Right lobe of liver (tissue), 6 donors: Measurements from ENCODE around the gene MACC1. TPM values are rescaled to one million over a fixed set of nuclear protein-coding genes. Genes with fewer than 3 reads are reported as not detected.

ENCODE experiments used
- ATAC-seq, 4 donors: fragments of 200-7000 bp; cut with Tn5 transposase; one replicate each; pipeline ENCODE4 v1.9.1; 2020; ENCODE audit warnings: mild to moderate bottlenecking in 4 of 4, moderate library complexity in 4 of 4
- DNase-seq, 3 donors: peaks; one replicate each; pipeline ENCODE4 v3.0.0-alpha.2; 2020
- H3K27ac ChIP-seq, 3 donors: fragments of 200-600 bp; one replicate each; pipeline ENCODE4 v1.8.0; 2022
- H3K27me3 ChIP-seq, 2 donors: fragments of 200-600 bp; one replicate each; pipeline ENCODE4 v1.8.0; 2022
- H3K36me3 ChIP-seq, 4 donors: fragments of 200-600 bp; sonication (generic) in 1 of 4; one replicate each; pipeline versions ENCODE4 v1.5.1 to v1.8.0; 2017 to 2022; ENCODE audit warnings: control low read depth in 1 of 4
- H3K4me1 ChIP-seq, 4 donors: fragments of 200-600 bp; sonication (generic) in 1 of 4; one replicate each; pipeline versions ENCODE4 v1.5.1 to v1.8.0; 2017 to 2022; ENCODE audit warnings: control low read depth in 1 of 4
- H3K4me3 ChIP-seq, 3 donors: fragments of 200-600 bp; one replicate each; pipeline ENCODE4 v1.8.0; 2022
- H3K9me3 ChIP-seq, 4 donors: fragments of 200-600 bp; sonication (generic) in 1 of 4; one replicate each; pipeline versions ENCODE4 v1.5.1 to v1.8.0; 2017 to 2022; ENCODE audit warnings: control low read depth in 1 of 4
- CTCF ChIP-seq, 4 donors: fragments of 200-600 bp in 3 of 4; fragments of 450-650 bp in 1 of 4; IDR thresholded peaks; one replicate each; pipeline versions ENCODE4 v1.5.1 to v1.8.0; 2016 to 2022; ENCODE audit warnings: antibody characterized with exemption in 4 of 4, mild to moderate bottlenecking in 2 of 4
- POLR2A ChIP-seq: fragments of 450-650 bp; IDR thresholded peaks from one replicate; pipeline ENCODE4 v1.6.1; 2017; ENCODE audit warnings: antibody characterized with exemption, mild to moderate bottlenecking
- WGBS: methylation state at CpG from one replicate; pipeline ENCODE4 v1.1.6; 2018; ENCODE audit warnings: low coverage, low lambda C conversion rate; ENCODE audit not compliant: insufficient coverage; ENCODE audit errors: missing lambda C conversion rate; 5-methylcytosine and 5-hydroxymethylcytosine counted together
- intact Hi-C, 2 donors: fragments of 100-400 bp; cut with DNase I; formaldehyde crosslinking; loops; one replicate each; pipeline versions ENCODE4 v1.11.2 to v1.14.1; 2022
- total RNA-seq, 6 experiments: library from RNA; depleted of rRNA in 2 of 6; stranded (reverse); fragments of >200 nt in 2 of 6; fragmentation: NEBNext Ultra II Directional in 3 of 6; extraction: Animal tissue kit (Norgen Biotek cat#: 25700) in 3 of 6; gene quantifications; one replicate each; pipeline versions ENCODE4 v1.1.0 to v1.2.4, GENCODE V29; 2016 to 2023
- donor health status: DM: no; HTN: yes; CAD: no.
- donor health status: DM: no; HTN: no; CAD: no.
- donor health status: DM: no; HTN: no; CAD: no.
- donor health status: DM: no; HTN: yes; CAD: no.
- donor health status: DM: no; HTN: yes; CAD: no.

The MACC1 gene
- total RNA-seq, 6 experiments from 2014 or later, result 0.13 to 0.93 (median 0.32) TPM

GRCh38 chr7:20193242-20193777 lies 23.9 kb downstream of the MACC1 start:
- ATAC-seq (peak in 2 of 4 donors; percentile 30 to 38), DNase-seq (no peak)
- intact Hi-C loops, result no loop called here
- H3K27ac ChIP-seq, result no peak overlapping the region
- H3K4me3 ChIP-seq, result no peak overlapping the region
- no peaks in the 10 kb centered on the region for H3K4me1 ChIP-seq
- H3K36me3 ChIP-seq, result no peaks in the 10 kb centered on the region
- 25% methylated on average over 1 of the region's 1 CpG for WGBS
- H3K9me3 ChIP-seq, result no peaks in the 10 kb centered on the region
- no peak for TF ChIP-seq POLR2A
- no peak for TF ChIP-seq CTCF (IDR thresholded peaks at IDR 0.05)
- no peaks in the 10 kb centered on the region for H3K27me3 ChIP-seq

GRCh38 chr7:20191391-20191869 lies 25.8 kb downstream of the MACC1 start:
- no peaks in the 10 kb centered on the region for H3K4me1 ChIP-seq
- ATAC-seq (peak in 1 of 4 donors; percentile 17), DNase-seq (no peak)
- intact Hi-C loops, result no loop called here
- H3K9me3 ChIP-seq, result no peaks in the 10 kb centered on the region
- H3K27ac ChIP-seq, result no peak overlapping the region
- H3K36me3 ChIP-seq, result no peaks in the 10 kb centered on the region
- H3K4me3 ChIP-seq, result no peak overlapping the region
- H3K27me3 ChIP-seq, result no peaks in the 10 kb centered on the region
- TF ChIP-seq POLR2A (no peak), CTCF (IDR thresholded peaks at IDR 0.05) (no peak)
- WGBS, result 59% methylated on average over 10 of the region's 11 CpGs

- no peaks in the 10 kb centered on the region for H3K27me3 ChIP-seq
- H3K4me3 ChIP-seq, result no peak overlapping the region
- TF ChIP-seq POLR2A, result no peak
- no peak for TF ChIP-seq CTCF (IDR thresholded peaks at IDR 0.05)
- H3K9me3 ChIP-seq, result no peaks in the 10 kb centered on the region
- no peaks in the 10 kb centered on the region for H3K36me3 ChIP-seq
- intact Hi-C loops, result no loop called here
- WGBS, result 20% methylated on average over 2 of the region's 2 CpGs
- DNase-seq (no peak), ATAC-seq (no peak)
- H3K4me1 ChIP-seq, result no peaks in the 10 kb centered on the region
- no peak overlapping the region for H3K27ac ChIP-seq
Measured at GRCh38 chr7:20190560-20191390, 26.4 kb downstream of the MACC1 start.

- intact Hi-C loops, result no loop called here
- TF ChIP-seq CTCF (IDR thresholded peaks at IDR 0.05) (no peak), POLR2A (no peak)
- H3K36me3 ChIP-seq, result no peaks in the 10 kb centered on the region
- no peak overlapping the region for H3K27ac ChIP-seq
- no peaks in the 10 kb centered on the region for H3K9me3 ChIP-seq
- H3K4me3 ChIP-seq, result no peak overlapping the region
- DNase-seq, result no peak
- no peak for ATAC-seq
- no peaks in the 10 kb centered on the region for H3K27me3 ChIP-seq
- H3K4me1 ChIP-seq, result no peaks in the 10 kb centered on the region
Measured at GRCh38 chr7:20189852-20190251, 27.3 kb downstream of the MACC1 start.
